ENCODE data around the gene SH3RF3. TPM values are rescaled to one million over a fixed set of nuclear protein-coding genes. Genes with fewer than 3 reads are reported as not detected.

Gene SH3RF3
- total RNA-seq, 3 donors from 2014 or later (not counting 1 experiment from before 2014, with no cell fraction given), result 0.23 to 0.61 (median 0.34) TPM

DNA sequence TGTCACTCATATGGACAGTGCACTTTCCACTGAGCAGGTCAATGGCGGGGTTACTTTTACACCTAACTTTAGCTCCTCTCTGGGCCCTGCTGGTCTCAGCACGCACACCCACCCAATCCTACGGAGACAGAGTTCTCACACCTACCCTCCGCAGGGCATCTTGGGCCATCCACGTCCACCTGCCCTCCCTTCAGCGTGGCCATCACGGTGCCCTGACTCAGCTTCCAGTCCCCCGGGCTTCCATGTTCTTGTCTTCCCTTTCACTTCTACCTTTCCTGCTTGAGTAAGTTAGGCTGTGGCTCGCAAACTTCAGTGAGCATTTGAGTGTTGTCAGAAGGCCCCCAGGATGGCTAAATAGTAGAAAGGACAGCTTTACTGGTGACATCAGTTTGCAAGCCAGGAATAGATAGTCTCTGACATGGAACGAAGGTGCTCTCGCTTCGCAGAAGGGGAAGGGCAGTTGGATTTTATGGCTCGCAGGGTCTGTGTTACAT is 252.4 kb downstream of the SH3RF3 start:
- H3K27ac ChIP-seq (ENCODE audit: low read length), result no peak overlapping the region
- DNase-seq, result no peak
- H3K27me3 Mint-ChIP-seq (ENCODE audit: low read depth in 2 of 2), result peaks cover 7 to 8% of the 10 kb centered on the region in 2 donors
- no peak for ATAC-seq
- H3K4me1 ChIP-seq (ENCODE audit: control insufficient read depth, insufficient read depth, low read length), result no peaks in the 10 kb centered on the region
- H3K27ac Mint-ChIP-seq, result no peak overlapping the region
- no peaks in the 10 kb centered on the region for H3K9me3 ChIP-seq (ENCODE audit: control insufficient read depth, insufficient read depth, low read length)
- intact Hi-C loops (cut with micrococcal nuclease), result no loop called here
- TF ChIP-seq CTCF (IDR thresholded peaks at IDR 0.05), result no peak
- no peak overlapping the region for H3K4me3 ChIP-seq (ENCODE audit: low read length)
- H3K36me3 ChIP-seq (ENCODE audit: control insufficient read depth, insufficient read depth, low read length), result no peaks in the 10 kb centered on the region
- H3K9me3 Mint-ChIP-seq, result no peaks in the 10 kb centered on the region
- no peaks in the 10 kb centered on the region for H3K27me3 ChIP-seq (ENCODE audit: control insufficient read depth, insufficient read depth, low read length)
- no peaks in the 10 kb centered on the region for H3K4me1 Mint-ChIP-seq
- no peaks in the 10 kb centered on the region for H3K36me3 Mint-ChIP-seq
- no peak overlapping the region for H3K4me3 Mint-ChIP-seq
- WGBS (ENCODE audit: insufficient coverage), result 93% methylated on average over 13 of the region's 13 CpGs

- no peaks in the 10 kb centered on the region for H3K4me1 ChIP-seq (ENCODE audit: control insufficient read depth, insufficient read depth, low read length)
- WGBS (ENCODE audit: insufficient coverage), result 80% methylated on average over 9 of the region's 9 CpGs
- Mint-ChIP-seq H3K27me3 (ENCODE audit: low read depth in 2 of 2) (peaks cover 7 to 8% of the 10 kb centered on the region in 2 donors), H3K36me3 (no peaks in the 10 kb centered on the region), H3K27ac (no peak overlapping the region), H3K9me3 (no peaks in the 10 kb centered on the region), H3K4me1 (no peaks in the 10 kb centered on the region), H3K4me3 (no peak overlapping the region)
- no peak overlapping the region for H3K27ac ChIP-seq (ENCODE audit: low read length)
- intact Hi-C loops (cut with micrococcal nuclease), result no loop called here
- no peak for DNase-seq
- H3K27me3 ChIP-seq (ENCODE audit: control insufficient read depth, insufficient read depth, low read length), result no peaks in the 10 kb centered on the region
- no peak for TF ChIP-seq CTCF (IDR thresholded peaks at IDR 0.05)
- H3K36me3 ChIP-seq (ENCODE audit: control insufficient read depth, insufficient read depth, low read length), result no peaks in the 10 kb centered on the region
- no peaks in the 10 kb centered on the region for H3K9me3 ChIP-seq (ENCODE audit: control insufficient read depth, insufficient read depth, low read length)
- H3K4me3 ChIP-seq (ENCODE audit: low read length), result no peak overlapping the region
- no peak for ATAC-seq
These were observed 253.4 kb downstream of the SH3RF3 start for GRCh38 chr2:109382226-109382895.

- ATAC-seq, result no peak
- no peaks in the 10 kb centered on the region for H3K36me3 Mint-ChIP-seq
- Histone ChIP-seq H3K27me3 (ENCODE audit: control insufficient read depth, insufficient read depth, low read length) (no peaks in the 10 kb centered on the region), H3K27ac (ENCODE audit: low read length) (no peak overlapping the region), H3K9me3 (ENCODE audit: control insufficient read depth, insufficient read depth, low read length) (no peaks in the 10 kb centered on the region), H3K4me3 (ENCODE audit: low read length) (no peak overlapping the region), H3K36me3 (ENCODE audit: control insufficient read depth, insufficient read depth, low read length) (no peaks in the 10 kb centered on the region), H3K4me1 (ENCODE audit: control insufficient read depth, insufficient read depth, low read length) (no peaks in the 10 kb centered on the region)
- no peak overlapping the region for H3K4me3 Mint-ChIP-seq
- no peak overlapping the region for H3K27ac Mint-ChIP-seq
- no peak for DNase-seq
- 93% methylated on average over 4 of the region's 4 CpGs for WGBS (ENCODE audit: insufficient coverage)
- intact Hi-C loops (cut with micrococcal nuclease), result no loop called here
- no peaks in the 10 kb centered on the region for H3K9me3 Mint-ChIP-seq
- H3K4me1 Mint-ChIP-seq, result peaks cover 0 to 3% of the 10 kb centered on the region in 2 donors
- no peak for TF ChIP-seq CTCF (IDR thresholded peaks at IDR 0.05)
- peaks cover 7% of the 10 kb centered on the region in 2 donors for H3K27me3 Mint-ChIP-seq (ENCODE audit: low read depth in 2 of 2)
These were observed 253.9 kb downstream of the SH3RF3 start for GRCh38 chr2:109382951-109383350.
